ENCODE data around the gene DUSP15.

DNA sequence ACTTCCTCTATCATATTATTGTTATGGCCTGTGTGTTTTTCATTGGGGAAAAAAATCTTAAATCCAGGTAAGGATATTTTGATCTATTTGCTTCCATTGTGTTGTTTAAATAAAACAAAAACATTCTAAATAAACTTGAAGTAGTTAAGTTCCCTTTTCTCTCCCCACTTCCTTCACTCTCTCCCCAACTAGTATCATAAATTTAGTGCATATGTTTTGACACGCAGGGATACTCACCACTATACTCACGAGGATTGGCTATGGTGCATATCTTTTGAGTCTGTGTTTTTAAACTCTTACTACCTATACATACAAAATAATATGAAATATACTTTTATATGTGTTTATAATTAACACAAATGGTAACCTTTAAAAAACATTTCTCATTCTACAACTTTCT, 5.3 kb upstream of the DUSP15 start:
- TF ChIP-seq, protein P1, sequence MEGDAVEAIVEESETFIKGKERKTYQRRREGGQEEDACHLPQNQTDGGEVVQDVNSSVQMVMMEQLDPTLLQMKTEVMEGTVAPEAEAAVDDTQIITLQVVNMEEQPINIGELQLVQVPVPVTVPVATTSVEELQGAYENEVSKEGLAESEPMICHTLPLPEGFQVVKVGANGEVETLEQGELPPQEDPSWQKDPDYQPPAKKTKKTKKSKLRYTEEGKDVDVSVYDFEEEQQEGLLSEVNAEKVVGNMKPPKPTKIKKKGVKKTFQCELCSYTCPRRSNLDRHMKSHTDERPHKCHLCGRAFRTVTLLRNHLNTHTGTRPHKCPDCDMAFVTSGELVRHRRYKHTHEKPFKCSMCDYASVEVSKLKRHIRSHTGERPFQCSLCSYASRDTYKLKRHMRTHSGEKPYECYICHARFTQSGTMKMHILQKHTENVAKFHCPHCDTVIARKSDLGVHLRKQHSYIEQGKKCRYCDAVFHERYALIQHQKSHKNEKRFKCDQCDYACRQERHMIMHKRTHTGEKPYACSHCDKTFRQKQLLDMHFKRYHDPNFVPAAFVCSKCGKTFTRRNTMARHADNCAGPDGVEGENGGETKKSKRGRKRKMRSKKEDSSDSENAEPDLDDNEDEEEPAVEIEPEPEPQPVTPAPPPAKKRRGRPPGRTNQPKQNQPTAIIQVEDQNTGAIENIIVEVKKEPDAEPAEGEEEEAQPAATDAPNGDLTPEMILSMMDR (IDR thresholded peaks at IDR 0.05): no peak
- TF ChIP-seq EP300 (IDR thresholded peaks at IDR 0.05): no peak
- no peak for TF ChIP-seq POLR2A (IDR thresholded peaks at IDR 0.05)
- TF ChIP-seq POLR2AphosphoS5 (IDR thresholded peaks at IDR 0.05): no peak

Measured in sigmoid colon (tissue), 4 donors.